ENCODE results near the gene PAPPA2. TPM values are rescaled to one million over a fixed set of nuclear protein-coding genes. Genes with fewer than 3 reads are reported as not detected.

PAPPA2 gene
- total and polyA plus RNA-seq, 11 donors = 0.04 to 1.5 (median 0.38) TPM

GRCh38 chr1:176783309-176783708, 320.3 kb downstream of the PAPPA2 start:
- Histone ChIP-seq H3K36me3 (no peaks in the 10 kb centered on the region), H3K9me3 (no peaks in the 10 kb centered on the region), H3K27ac (no peak overlapping the region), H3K4me1 (peaks cover 0 to 8% (median 0%) of the 10 kb centered on the region in 12 donors), H3K4me3 (no peak overlapping the region), H3K27me3 (no peaks in the 10 kb centered on the region)
- 74 to 91% (median 88%) methylated on average over 5 of the region's 5 CpGs for WGBS, 4 donors
- ATAC-seq (no peak), DNase-seq (no peak)
- intact Hi-C loops (cut with DNase I) = no loop called here
- TF ChIP-seq POLR2A (IDR thresholded peaks at IDR 0.05) = no peak
- TF ChIP-seq, protein P1, sequence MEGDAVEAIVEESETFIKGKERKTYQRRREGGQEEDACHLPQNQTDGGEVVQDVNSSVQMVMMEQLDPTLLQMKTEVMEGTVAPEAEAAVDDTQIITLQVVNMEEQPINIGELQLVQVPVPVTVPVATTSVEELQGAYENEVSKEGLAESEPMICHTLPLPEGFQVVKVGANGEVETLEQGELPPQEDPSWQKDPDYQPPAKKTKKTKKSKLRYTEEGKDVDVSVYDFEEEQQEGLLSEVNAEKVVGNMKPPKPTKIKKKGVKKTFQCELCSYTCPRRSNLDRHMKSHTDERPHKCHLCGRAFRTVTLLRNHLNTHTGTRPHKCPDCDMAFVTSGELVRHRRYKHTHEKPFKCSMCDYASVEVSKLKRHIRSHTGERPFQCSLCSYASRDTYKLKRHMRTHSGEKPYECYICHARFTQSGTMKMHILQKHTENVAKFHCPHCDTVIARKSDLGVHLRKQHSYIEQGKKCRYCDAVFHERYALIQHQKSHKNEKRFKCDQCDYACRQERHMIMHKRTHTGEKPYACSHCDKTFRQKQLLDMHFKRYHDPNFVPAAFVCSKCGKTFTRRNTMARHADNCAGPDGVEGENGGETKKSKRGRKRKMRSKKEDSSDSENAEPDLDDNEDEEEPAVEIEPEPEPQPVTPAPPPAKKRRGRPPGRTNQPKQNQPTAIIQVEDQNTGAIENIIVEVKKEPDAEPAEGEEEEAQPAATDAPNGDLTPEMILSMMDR (IDR thresholded peaks at IDR 0.05) = no peak

DNA sequence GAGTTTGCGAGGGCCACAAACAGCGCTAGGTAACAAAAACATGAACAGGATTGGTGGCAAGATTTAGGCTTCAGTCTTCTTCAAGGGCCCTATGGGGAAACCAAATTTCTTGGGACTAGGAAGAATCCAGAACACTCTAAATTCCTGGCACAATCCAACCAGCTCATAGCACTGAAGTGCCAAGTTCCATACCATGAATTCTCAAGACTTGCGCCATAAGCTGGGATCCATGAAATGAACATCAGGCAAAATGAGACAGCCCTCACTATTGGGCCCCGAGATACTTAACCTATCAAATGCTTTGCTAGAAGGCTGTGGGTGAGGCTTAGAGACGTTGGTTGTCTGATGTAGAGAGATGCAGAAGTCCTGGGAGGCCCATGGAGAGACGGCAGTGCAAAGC, 322.1 kb downstream of the PAPPA2 start:
- Histone ChIP-seq H3K27me3 (no peaks in the 10 kb centered on the region), H3K4me1 (peaks cover 0 to 14% (median 0%) of the 10 kb centered on the region in 12 donors), H3K36me3 (no peaks in the 10 kb centered on the region), H3K4me3 (no peak overlapping the region), H3K9me3 (no peaks in the 10 kb centered on the region), H3K27ac (no peak overlapping the region)
- DNase-seq = no peak
- ATAC-seq = no peak
- intact Hi-C loops (cut with DNase I) = no loop called here
- TF ChIP-seq POLR2A (IDR thresholded peaks at IDR 0.05) = no peak
- TF ChIP-seq, protein P1 (IDR thresholded peaks at IDR 0.05) = no peak
- 89 to 91% (median 90%) methylated on average over 6 of the region's 6 CpGs for WGBS, 4 donors

- intact Hi-C loops (cut with DNase I) = no loop called here
- 35 to 46% (median 36%) methylated on average over 5 of the region's 5 CpGs for WGBS, 4 donors
- ATAC-seq (no peak), DNase-seq (no peak)
- Histone ChIP-seq H3K27me3 (no peaks in the 10 kb centered on the region), H3K9me3 (no peaks in the 10 kb centered on the region), H3K4me3 (no peak overlapping the region), H3K36me3 (no peaks in the 10 kb centered on the region), H3K4me1 (peaks cover 0 to 20% (median 0%) of the 10 kb centered on the region in 12 donors), H3K27ac (no peak overlapping the region)
- TF ChIP-seq POLR2A (IDR thresholded peaks at IDR 0.05) = no peak
- TF ChIP-seq, protein P1 (IDR thresholded peaks at IDR 0.05) = no peak
Observed at GRCh38 chr1:176785791-176786190, 322.8 kb downstream of the PAPPA2 start.

- H3K27me3 ChIP-seq = no peaks in the 10 kb centered on the region
- DNase-seq (no peak), ATAC-seq (no peak)
- no peaks in the 10 kb centered on the region for H3K9me3 ChIP-seq
- intact Hi-C loops (cut with DNase I) = no loop called here
- TF ChIP-seq, protein P1 (IDR thresholded peaks at IDR 0.05) = no peak
- TF ChIP-seq POLR2A (IDR thresholded peaks at IDR 0.05) = no peak
- 36 to 46% (median 39%) methylated on average over 4 of the region's 4 CpGs for WGBS, 4 donors
- H3K4me1 ChIP-seq = peaks cover 0 to 22% (median 0%) of the 10 kb centered on the region in 12 donors
- H3K27ac ChIP-seq = no peak overlapping the region
- no peaks in the 10 kb centered on the region for H3K36me3 ChIP-seq
- H3K4me3 ChIP-seq = no peak overlapping the region
Observed at GRCh38 chr1:176786274-176786673, 323.3 kb downstream of the PAPPA2 start.
